Upper lobe of left lung (tissue), 4 donors: ENCODE measurements around the gene BOC.

Experiments used
- CTCF ChIP-seq, 6 experiments: fragments of 450-650 bp in 4 of 6; fragments of 200-600 bp in 2 of 6; sonication (generic) in 2 of 6; IDR thresholded peaks; one replicate each; pipeline ENCODE4 v1.5.1; 2016 to 2019; ENCODE audit warnings: antibody characterized with exemption in 6 of 6
- EP300 ChIP-seq, 4 donors: sonication (generic); formaldehyde crosslinking; IDR thresholded peaks; one replicate each; pipeline ENCODE4 v1.5.1; 2017; ENCODE audit warnings: antibody characterized with exemption in 4 of 4, control low read depth in 2 of 4
- POLR2A ChIP-seq, 4 donors: fragments of 450-650 bp; IDR thresholded peaks; one replicate each; pipeline ENCODE4 v1.5.1; 2016 to 2017; ENCODE audit warnings: antibody characterized with exemption in 4 of 4, mild to moderate bottlenecking in 2 of 4
- POLR2AphosphoS5 ChIP-seq, 2 donors: sonication (generic); formaldehyde crosslinking; IDR thresholded peaks; one replicate each; pipeline ENCODE4 v1.5.1; 2017; ENCODE audit warnings: antibody characterized with exemption in 2 of 2

GRCh38 chr3:113286524-113286923 lies 75.2 kb downstream of the BOC start:
- TF ChIP-seq CTCF (IDR thresholded peaks at IDR 0.05) (no peak), POLR2A (IDR thresholded peaks at IDR 0.05) (no peak), POLR2AphosphoS5 (IDR thresholded peaks at IDR 0.05) (no peak), EP300 (IDR thresholded peaks at IDR 0.05) (no peak)
